Measurements from ENCODE around the gene AJAP1. TPM values are rescaled to one million over a fixed set of nuclear protein-coding genes. Genes with fewer than 3 reads are reported as not detected.

Gene AJAP1
- total RNA-seq, 1 experiment from 2014 or later: 26.4 TPM

GRCh38 chr1:4768553-4768952, 114.1 kb downstream of the AJAP1 start:
- peak; percentile 24 for DNase-seq (ENCODE audit: low read depth)

DNA sequence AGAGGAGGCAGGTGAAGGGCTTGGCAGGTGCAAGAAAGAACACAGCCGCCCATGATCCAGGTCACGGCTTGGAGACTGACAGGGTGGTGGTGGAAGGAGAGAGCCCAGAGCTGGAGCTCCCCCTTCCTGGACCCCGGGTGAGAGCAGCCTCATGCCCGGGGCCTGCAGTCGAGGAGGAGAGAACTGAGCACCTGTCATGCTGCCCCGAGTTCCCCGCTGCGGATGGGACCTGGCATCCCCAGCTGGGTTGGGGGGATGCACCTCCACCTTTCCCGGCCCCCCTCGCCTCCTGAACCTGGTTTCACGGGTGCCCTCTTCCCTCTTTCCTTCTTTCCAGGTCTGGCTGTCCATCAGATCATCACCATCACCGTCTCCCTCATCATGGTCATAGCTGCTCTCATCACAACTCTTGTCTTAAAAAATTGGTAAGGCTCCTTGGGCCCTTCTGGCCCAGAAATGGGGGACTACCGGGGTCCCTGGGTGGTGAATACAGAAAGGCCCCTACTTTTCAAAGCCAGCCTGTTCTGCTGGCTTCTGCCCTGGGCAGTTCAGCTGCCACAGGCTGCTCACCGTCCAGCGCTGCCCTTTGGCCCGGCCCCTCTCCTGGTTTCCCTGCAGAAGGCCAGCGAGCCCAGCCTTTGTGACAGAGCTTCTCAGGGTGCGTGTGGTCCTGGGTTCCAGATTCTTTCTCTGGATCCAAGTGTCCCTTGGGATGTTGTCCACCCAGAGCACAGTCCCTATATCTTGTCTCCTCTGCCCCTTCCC, 115.3 kb downstream of the AJAP1 start:
- DNase-seq (ENCODE audit: low read depth): no peak

GRCh38 chr1:4770713-4771112, 116.3 kb downstream of the AJAP1 start:
- DNase-seq (ENCODE audit: low read depth): no peak

GRCh38 chr1:4771267-4771666, 116.9 kb downstream of the AJAP1 start:
- no peak for DNase-seq (ENCODE audit: low read depth)

DNA sequence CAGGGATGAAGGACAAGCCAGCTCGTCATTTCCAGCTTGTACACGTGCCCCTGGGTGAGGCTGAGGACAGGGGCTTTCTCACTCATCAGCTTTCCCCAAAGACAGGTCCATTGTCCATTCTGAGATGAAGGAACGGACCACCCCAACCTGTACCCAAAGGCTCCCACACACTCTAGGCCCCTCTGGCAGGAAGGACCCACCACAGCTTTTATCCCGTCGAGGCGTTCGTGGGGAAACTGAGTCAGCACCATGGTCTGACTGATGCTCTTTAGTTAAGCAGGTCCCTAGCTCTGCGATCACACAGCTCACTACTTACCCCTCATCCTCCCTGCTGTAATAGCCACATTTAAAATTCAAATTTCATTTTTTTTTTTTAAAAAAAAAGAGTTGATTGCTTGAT, 117.3 kb downstream of the AJAP1 start:
- no peak for DNase-seq (ENCODE audit: low read depth)

GRCh38 chr1:4772294-4773010, 118.0 kb downstream of the AJAP1 start:
- no peak for DNase-seq (ENCODE audit: low read depth)

DNA sequence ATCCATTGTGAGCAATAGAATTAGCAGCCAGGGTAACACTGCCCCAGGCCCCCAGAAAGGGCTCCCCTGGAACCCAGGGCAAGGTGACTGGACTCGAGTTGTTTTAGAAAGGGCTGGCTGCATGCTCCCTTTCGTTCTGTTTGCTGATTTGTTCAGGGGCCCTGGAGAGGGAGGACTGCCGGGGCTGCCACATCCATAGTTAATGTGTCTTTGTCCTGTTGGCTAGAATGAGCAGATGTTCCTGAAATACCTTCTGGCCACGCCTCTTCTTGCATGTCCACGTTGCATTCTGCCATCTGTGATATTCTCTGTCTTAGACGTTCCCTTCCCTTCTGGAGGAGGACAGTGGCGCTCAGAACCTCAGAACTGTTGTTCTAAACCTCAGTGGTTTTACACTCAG, 118.8 kb downstream of the AJAP1 start:
- no peak for DNase-seq (ENCODE audit: low read depth)

DNA sequence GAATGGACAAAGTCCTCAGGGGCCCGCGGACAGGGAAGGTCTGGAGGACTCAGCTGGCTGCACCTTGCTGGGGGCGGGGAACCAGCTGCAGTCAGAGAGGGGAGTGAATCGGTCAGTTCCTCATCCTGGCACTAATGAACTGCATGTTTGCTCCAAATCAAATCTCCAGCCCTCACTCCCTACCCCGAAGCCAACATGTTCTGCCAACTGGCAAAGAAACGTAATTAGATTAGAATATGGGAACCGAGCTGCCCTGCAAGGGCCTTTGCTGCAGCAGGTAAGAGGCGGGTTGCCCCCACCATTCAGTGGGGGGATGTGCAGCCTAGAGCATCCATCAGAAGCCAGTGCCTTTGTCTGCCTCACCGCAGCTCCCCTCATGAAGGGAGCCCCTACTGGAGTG, 121.1 kb downstream of the AJAP1 start:
- DNase-seq (ENCODE audit: low read depth): no peak

- DNase-seq (ENCODE audit: low read depth): no peak
Observed at GRCh38 chr1:4778056-4778455, 123.6 kb downstream of the AJAP1 start.

GRCh38 chr1:4781646-4782045, 127.2 kb downstream of the AJAP1 start:
- DNase-seq (ENCODE audit: low read depth): no peak

DNA sequence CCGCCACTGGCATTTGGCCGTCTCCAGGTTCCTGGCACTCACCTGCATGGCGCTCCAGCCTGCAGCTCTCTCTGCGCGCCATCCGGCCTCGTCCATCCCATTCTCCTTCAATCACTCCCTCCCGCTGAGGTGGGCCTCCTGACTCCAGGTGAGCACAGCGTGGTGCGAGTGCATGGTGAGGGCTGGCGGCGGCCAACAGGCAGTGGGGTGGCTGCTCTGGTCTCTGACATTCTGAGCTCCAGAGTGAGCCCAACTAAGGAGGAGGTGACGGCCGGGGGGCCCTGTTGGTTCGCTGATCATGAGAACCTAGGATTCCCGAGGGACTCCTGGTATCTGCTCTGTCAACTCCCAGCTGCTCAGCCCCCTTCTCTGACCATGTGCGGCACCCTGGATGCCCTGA, 130.4 kb downstream of the AJAP1 start:
- DNase-seq (ENCODE audit: low read depth): no peak

- DNase-seq (ENCODE audit: low read depth): peak; percentile 30
Observed at GRCh38 chr1:4786055-4786454, 131.6 kb downstream of the AJAP1 start.

GRCh38 chr1:4787551-4787950, 133.1 kb downstream of the AJAP1 start:
- DNase-seq (ENCODE audit: low read depth): no peak

- DNase-seq (ENCODE audit: low read depth): no peak
Observed at GRCh38 chr1:4792565-4792964, 138.2 kb downstream of the AJAP1 start.

- DNase-seq (ENCODE audit: low read depth): peak; percentile 50
Observed at GRCh38 chr1:4794020-4794780, 139.8 kb downstream of the AJAP1 start.

DNA sequence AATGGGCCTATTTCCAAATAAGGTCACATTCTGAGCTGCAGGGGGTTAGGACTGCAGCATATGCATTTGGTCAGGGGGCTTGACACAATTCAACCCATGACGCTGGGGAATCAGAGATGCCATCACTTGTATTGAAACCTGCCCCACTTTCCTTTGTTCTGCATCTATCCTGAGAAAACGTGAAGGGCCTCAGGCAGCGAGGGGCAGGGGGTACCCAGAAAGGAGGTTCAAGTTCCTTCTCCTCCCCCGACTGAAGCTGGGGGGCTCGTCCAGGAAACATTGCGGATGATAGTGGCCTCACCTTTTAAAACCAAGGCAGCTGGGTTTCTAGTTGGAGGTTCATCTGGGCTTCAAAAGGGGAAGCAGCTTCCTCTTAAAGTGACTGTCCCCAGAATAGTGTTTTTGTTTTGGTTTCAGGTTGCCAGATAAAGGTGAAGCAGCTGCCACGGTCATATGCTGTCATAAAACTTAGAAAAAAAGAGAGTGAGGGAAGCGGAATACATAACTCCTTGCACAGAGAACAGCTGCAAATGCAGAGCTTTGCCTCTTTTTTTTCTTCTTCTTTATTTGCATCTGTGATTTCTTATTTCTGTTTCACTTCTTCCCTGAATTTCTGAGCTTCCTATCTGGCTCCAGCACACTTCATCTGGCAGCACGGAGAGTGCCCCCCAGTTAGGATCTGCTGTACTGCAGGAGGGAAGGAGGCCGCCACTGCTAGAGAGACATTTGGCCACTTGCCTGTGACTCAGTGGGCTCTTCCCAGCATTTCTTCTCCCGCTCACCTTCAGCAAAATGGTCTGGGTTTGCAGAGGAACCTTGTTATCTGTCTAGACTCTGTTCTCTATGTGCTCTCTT, 142.0 kb downstream of the AJAP1 start:
- DNase-seq (ENCODE audit: low read depth): no peak

GRCh38 chr1:4797016-4797410, 142.6 kb downstream of the AJAP1 start:
- DNase-seq (ENCODE audit: low read depth): no peak

- no peak for DNase-seq (ENCODE audit: low read depth)
Observed at GRCh38 chr1:4797429-4797828, 143.0 kb downstream of the AJAP1 start.

GRCh38 chr1:4801192-4801924, 146.9 kb downstream of the AJAP1 start:
- DNase-seq (ENCODE audit: low read depth): no peak

DNA sequence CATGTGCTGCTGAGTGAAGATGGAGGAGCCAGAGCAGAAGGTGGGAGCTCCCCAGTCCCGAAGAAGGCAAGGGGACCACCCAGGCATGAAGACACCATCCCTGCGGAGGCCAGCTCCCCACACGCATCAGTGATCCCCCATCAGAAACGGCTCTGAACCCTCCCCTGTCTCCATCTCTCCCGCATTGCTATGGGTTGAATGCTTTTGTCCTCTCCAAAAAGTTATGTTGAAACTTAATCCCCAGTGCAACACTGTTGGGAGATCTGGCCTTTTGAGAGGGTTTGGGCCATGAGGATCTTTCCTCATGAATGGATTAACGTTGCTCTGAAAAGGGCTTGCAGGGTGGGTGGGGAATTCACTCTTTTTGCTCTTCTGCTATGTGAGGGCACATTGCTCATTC, 147.6 kb downstream of the AJAP1 start:
- DNase-seq (ENCODE audit: low read depth): no peak

- DNase-seq (ENCODE audit: low read depth): no peak
Observed at GRCh38 chr1:4803335-4803734, 148.9 kb downstream of the AJAP1 start.
